ENCODE data around the gene CELSR1. TPM values are rescaled to one million over a fixed set of nuclear protein-coding genes. Genes with fewer than 3 reads are reported as not detected.

CELSR1 gene
- total and polyA plus RNA-seq, 2 of the 13 experiments (the other 11 are each of a cell fraction or from before 2014, with no cell fraction given), result 0.78 to 1.8 TPM

DNA sequence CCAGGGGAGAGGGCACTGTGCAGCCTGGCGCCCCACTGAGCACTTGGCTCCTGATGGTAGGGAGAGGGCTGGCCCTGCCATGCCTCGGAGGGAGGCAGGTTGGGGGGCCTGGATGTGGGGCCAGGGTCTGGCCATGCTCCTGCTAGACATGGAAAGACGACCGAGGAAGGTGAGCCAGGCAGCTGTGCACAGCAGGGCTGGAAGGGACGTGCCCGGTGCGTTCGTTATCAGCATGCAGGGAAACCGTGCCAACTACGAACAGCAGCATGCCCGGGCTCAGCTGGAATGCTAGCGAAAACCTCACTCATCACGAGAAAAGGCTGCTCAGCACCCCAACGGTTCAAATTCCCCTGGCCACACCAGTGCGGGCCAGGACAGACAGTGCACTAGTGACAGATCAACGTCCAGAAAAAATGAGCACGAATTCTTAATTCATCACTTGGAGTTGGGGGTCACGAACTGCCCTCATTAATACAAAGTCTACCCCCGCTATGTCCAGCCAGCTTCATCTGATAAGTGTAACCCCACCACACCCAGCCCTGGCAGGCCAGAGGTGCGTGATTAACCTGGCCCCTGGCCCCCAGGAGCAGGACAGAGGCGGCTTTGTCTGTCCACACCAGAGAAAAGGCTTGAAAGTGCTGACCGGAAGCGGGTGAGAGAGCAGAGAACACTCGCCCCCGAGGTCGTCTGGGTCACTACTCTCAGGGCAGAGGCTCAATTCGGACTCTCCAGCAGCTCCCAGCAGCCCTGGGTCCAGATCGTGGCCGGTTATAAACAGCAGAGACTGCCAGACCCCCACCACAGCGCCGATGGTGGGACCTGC, 84.2 kb downstream of the CELSR1 start (continued):
- TF ChIP-seq, protein P1, sequence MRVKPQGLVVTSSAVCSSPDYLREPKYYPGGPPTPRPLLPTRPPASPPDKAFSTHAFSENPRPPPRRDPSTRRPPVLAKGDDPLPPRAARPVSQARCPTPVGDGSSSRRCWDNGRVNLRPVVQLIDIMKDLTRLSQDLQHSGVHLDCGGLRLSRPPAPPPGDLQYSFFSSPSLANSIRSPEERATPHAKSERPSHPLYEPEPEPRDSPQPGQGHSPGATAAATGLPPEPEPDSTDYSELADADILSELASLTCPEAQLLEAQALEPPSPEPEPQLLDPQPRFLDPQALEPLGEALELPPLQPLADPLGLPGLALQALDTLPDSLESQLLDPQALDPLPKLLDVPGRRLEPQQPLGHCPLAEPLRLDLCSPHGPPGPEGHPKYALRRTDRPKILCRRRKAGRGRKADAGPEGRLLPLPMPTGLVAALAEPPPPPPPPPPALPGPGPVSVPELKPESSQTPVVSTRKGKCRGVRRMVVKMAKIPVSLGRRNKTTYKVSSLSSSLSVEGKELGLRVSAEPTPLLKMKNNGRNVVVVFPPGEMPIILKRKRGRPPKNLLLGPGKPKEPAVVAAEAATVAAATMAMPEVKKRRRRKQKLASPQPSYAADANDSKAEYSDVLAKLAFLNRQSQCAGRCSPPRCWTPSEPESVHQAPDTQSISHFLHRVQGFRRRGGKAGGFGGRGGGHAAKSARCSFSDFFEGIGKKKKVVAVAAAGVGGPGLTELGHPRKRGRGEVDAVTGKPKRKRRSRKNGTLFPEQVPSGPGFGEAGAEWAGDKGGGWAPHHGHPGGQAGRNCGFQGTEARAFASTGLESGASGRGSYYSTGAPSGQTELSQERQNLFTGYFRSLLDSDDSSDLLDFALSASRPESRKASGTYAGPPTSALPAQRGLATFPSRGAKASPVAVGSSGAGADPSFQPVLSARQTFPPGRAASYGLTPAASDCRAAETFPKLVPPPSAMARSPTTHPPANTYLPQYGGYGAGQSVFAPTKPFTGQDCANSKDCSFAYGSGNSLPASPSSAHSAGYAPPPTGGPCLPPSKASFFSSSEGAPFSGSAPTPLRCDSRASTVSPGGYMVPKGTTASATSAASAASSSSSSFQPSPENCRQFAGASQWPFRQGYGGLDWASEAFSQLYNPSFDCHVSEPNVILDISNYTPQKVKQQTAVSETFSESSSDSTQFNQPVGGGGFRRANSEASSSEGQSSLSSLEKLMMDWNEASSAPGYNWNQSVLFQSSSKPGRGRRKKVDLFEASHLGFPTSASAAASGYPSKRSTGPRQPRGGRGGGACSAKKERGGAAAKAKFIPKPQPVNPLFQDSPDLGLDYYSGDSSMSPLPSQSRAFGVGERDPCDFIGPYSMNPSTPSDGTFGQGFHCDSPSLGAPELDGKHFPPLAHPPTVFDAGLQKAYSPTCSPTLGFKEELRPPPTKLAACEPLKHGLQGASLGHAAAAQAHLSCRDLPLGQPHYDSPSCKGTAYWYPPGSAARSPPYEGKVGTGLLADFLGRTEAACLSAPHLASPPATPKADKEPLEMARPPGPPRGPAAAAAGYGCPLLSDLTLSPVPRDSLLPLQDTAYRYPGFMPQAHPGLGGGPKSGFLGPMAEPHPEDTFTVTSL (CRISPR knock-in tag; IDR thresholded peaks at IDR 0.05; ENCODE audit: borderline replicate concordance), result peak; percentile 84; the same call in 1 of the 2 replicates
- TF ChIP-seq, protein P2, sequence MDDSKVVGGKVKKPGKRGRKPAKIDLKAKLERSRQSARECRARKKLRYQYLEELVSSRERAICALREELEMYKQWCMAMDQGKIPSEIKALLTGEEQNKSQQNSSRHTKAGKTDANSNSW (CRISPR knock-in tag; IDR thresholded peaks at IDR 0.05; ENCODE audit: borderline replicate concordance), result no peak
- TF ChIP-seq, protein P3, sequence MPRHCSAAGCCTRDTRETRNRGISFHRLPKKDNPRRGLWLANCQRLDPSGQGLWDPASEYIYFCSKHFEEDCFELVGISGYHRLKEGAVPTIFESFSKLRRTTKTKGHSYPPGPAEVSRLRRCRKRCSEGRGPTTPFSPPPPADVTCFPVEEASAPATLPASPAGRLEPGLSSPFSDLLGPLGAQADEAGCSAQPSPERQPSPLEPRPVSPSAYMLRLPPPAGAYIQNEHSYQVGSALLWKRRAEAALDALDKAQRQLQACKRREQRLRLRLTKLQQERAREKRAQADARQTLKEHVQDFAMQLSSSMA (CRISPR knock-in tag; IDR thresholded peaks at IDR 0.05), result no peak
- no peak for TF ChIP-seq HNRNPK (IDR thresholded peaks at IDR 0.05; ENCODE audit: low read depth, low read length, poor library complexity, severe bottlenecking)
- no peak for TF ChIP-seq ZNF562 (CRISPR knock-in tag; IDR thresholded peaks at IDR 0.05; ENCODE audit: borderline replicate concordance)
- no peak for TF ChIP-seq NCOA5 (CRISPR knock-in tag; IDR thresholded peaks at IDR 0.05)
- peak; percentile 72; the same call in 1 of the 2 replicates for TF ChIP-seq ZNF816 (CRISPR knock-in tag; IDR thresholded peaks at IDR 0.05; ENCODE audit: borderline replicate concordance)
- no peak for TF ChIP-seq ZNF318 (CRISPR knock-in tag; IDR thresholded peaks at IDR 0.05)
- TF ChIP-seq RARA (CRISPR knock-in tag; IDR thresholded peaks at IDR 0.05), result peak; percentile 96
- TF ChIP-seq TFDP1 (CRISPR knock-in tag; IDR thresholded peaks at IDR 0.05; ENCODE audit: borderline replicate concordance), result no peak
- TF ChIP-seq ZBTB21 (CRISPR knock-in tag; IDR thresholded peaks at IDR 0.05), result no peak
